ENCODE measurements around the gene MYL3.

The MYL3 gene

DNA sequence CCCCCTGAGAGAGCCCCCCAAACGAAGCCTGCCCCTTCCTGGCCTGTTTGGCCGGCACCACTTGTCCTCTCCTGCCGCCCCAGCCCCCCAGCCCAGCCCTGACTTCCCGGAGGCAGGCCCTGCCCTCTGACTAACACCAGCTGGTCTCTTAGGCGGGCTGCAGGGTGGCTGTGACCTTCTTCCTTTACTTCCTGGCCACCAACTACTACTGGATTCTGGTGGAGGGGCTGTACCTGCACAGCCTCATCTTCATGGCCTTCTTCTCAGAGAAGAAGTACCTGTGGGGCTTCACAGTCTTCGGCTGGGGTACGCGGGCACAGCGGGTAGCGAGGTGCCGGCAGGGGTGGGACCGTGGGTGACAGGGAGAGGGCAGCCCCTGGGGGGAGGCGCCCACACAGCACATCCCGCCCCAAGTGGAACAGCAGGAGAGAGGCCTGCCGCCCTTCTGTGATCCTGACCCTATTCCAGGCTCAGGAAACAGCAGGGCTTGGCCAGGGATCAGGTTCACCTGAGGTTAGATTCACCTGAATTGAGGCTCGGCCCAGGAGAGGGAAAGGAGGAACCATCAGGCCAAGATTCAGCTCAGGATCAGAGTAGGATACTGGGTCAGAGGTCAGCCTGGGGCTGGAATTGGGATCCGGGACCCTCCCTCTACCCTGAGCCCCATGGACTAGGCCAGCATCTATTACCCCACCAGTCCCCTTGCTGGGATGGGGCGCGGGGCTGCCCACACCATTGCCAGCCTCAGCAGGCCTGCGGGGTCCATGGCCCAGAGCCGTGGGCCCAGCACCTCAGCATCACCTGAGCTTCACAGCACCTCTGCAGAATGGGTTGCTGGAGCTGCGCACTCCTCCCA lies 36.1 kb upstream of the MYL3 start:
- no peak overlapping the region for H3K4me3 ChIP-seq (ENCODE audit: low read depth, low read length)
- no peak for TF ChIP-seq CTCF (IDR thresholded peaks at IDR 0.05; ENCODE audit: low read depth, low read length)

- no peak for TF ChIP-seq CTCF (IDR thresholded peaks at IDR 0.05; ENCODE audit: low read depth, low read length)
- H3K4me3 ChIP-seq (ENCODE audit: low read depth, low read length) = no peak overlapping the region
Observed at GRCh38 chr3:46898321-46899150, 35.3 kb upstream of the MYL3 start.

DNA sequence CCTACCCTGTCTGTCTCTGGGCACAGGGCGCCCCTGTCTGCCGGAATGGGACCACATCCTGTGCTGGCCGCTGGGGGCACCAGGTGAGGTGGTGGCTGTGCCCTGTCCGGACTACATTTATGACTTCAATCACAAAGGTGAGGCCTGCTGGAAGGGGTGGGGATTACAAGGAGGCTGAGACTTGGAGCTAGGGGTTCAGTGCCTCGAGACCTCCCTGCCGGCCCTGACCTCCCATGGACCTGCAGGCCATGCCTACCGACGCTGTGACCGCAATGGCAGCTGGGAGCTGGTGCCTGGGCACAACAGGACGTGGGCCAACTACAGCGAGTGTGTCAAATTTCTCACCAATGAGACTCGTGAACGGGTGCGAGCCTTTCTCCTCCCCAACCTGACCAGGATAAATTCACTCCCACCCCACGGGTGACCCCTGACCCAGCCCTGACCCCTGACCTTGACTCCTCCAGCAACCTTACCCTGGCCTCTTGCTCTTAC lies 34.6 kb upstream of the MYL3 start:
- no peak overlapping the region for H3K4me3 ChIP-seq (ENCODE audit: low read depth, low read length)

GRCh38 chr3:46897031-46897430 lies 33.8 kb upstream of the MYL3 start:
- no peak overlapping the region for H3K4me3 ChIP-seq (ENCODE audit: low read depth, low read length)
- TF ChIP-seq CTCF (IDR thresholded peaks at IDR 0.05; ENCODE audit: low read depth, low read length) = no peak

More for the DNA sequence above, 34.6 kb upstream of the MYL3 start:
- no peak for TF ChIP-seq CTCF (IDR thresholded peaks at IDR 0.05; ENCODE audit: low read depth, low read length)

- H3K4me3 ChIP-seq (ENCODE audit: low read depth, low read length) = no peak overlapping the region
- TF ChIP-seq CTCF (IDR thresholded peaks at IDR 0.05; ENCODE audit: low read depth, low read length) = no peak
Observed at GRCh38 chr3:46896386-46896785, 33.1 kb upstream of the MYL3 start.

DNA sequence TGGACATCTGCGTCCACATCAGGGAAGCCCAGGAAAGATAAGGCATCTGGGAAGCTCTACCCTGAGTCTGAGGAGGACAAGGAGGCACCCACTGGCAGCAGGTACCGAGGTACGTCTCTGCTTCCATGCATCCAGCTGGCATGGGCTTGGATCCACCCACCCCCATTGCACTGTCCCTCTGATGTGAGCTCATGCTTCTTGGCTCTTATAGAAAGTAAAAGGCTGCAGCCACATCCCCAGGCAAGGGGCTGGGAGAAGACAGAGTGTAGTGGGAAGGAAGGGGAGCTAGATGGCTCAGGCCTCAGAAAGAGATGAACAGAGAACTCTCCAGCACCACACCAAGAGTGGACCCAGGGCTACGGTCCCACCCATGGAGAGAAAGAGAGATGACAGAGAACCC lies 32.5 kb upstream of the MYL3 start:
- TF ChIP-seq CTCF (IDR thresholded peaks at IDR 0.05; ENCODE audit: low read depth, low read length) = no peak
- H3K4me3 ChIP-seq (ENCODE audit: low read depth, low read length) = no peak overlapping the region
